Activated CD4-positive, alpha-beta T cell treated with anti-CD3 and anti-CD28 coated beads, Interleukin-2, amount 50 U/mL, for 24 hours (primary cell): ENCODE results near the gene TTLL8.
"Not testable (repeated sequence)": the region's sequence is repeated elsewhere in the genome, so short reads cannot be mapped to it uniquely, and the experiment has no call there.

ENCODE experiments used
- DNase-seq, 2 donors: peaks; one replicate each; pipeline ENCODE4 v3.0.0-alpha.2; 2020; ENCODE audit warnings: low read depth in 1 of 2, low spot score in 1 of 2

Gene TTLL8

GRCh38 chr22:50058061-50058905 lies at the start of gene TTLL8:
Gene TTLL8 (minus strand): TSS chr22:50058298.
- no peak for DNase-seq

GRCh38 chr22:50107529-50107928 lies 49.4 kb upstream of the TTLL8 start:
- no peak for DNase-seq

- DNase-seq, result no peak
Measured at GRCh38 chr22:50105208-50106100, 47.4 kb upstream of the TTLL8 start.

- no peak for DNase-seq
Measured at GRCh38 chr22:50104141-50104544, 46.0 kb upstream of the TTLL8 start.

GRCh38 chr22:50102946-50103345 lies 44.8 kb upstream of the TTLL8 start:
- DNase-seq, result no peak

GRCh38 chr22:50101870-50102565 lies 43.9 kb upstream of the TTLL8 start:
- no peak for DNase-seq

GRCh38 chr22:50098052-50098451 lies 40.0 kb upstream of the TTLL8 start:
- DNase-seq, result no peak

GRCh38 chr22:50092342-50092741 lies 34.2 kb upstream of the TTLL8 start:
- DNase-seq, result no peak

GRCh38 chr22:50091092-50091768 lies 33.1 kb upstream of the TTLL8 start:
- no peak for DNase-seq

GRCh38 chr22:50090412-50090714 lies 32.3 kb upstream of the TTLL8 start:
- no peak for DNase-seq

- no peak for DNase-seq
Measured at GRCh38 chr22:50089682-50090411, 31.7 kb upstream of the TTLL8 start, which contains the start of gene MOV10L1. Gene MOV10L1 (plus strand): TSS chr22:50090006. CDS start chr22:50090089, 83 bp downstream.

- DNase-seq, result no peak
Measured at GRCh38 chr22:50089231-50089630, 31.1 kb upstream of the TTLL8 start.

- DNase-seq, result no peak
Measured at GRCh38 chr22:50088096-50088495, 30.0 kb upstream of the TTLL8 start.

GRCh38 chr22:50087646-50088045 lies 29.5 kb upstream of the TTLL8 start:
- DNase-seq, result no peak

GRCh38 chr22:50086975-50087374 lies 28.9 kb upstream of the TTLL8 start:
- DNase-seq, result not testable (repeated sequence)

GRCh38 chr22:50086526-50086925 lies 28.4 kb upstream of the TTLL8 start:
- DNase-seq, result no peak

GRCh38 chr22:50085211-50085972 lies 27.3 kb upstream of the TTLL8 start, which contains the start of gene MLC1:
Gene MLC1 (minus strand): TSS chr22:50085426. CDS start chr22:50084902, 524 bp downstream.
- DNase-seq, result no peak

GRCh38 chr22:50084614-50085021 lies 26.5 kb upstream of the TTLL8 start:
- no peak for DNase-seq

- DNase-seq, result no peak
Measured at GRCh38 chr22:50084080-50084477, 26.0 kb upstream of the TTLL8 start.
